GM19238 (cell line): ENCODE measurements around the gene ANKRD42.

Source experiments
- DNase-seq: peaks from one replicate; pipeline ENCODE4 v3.0.0; 2011; ENCODE audit warnings: low spot score; ENCODE audit not compliant: insufficient read length

The ANKRD42 gene

DNA sequence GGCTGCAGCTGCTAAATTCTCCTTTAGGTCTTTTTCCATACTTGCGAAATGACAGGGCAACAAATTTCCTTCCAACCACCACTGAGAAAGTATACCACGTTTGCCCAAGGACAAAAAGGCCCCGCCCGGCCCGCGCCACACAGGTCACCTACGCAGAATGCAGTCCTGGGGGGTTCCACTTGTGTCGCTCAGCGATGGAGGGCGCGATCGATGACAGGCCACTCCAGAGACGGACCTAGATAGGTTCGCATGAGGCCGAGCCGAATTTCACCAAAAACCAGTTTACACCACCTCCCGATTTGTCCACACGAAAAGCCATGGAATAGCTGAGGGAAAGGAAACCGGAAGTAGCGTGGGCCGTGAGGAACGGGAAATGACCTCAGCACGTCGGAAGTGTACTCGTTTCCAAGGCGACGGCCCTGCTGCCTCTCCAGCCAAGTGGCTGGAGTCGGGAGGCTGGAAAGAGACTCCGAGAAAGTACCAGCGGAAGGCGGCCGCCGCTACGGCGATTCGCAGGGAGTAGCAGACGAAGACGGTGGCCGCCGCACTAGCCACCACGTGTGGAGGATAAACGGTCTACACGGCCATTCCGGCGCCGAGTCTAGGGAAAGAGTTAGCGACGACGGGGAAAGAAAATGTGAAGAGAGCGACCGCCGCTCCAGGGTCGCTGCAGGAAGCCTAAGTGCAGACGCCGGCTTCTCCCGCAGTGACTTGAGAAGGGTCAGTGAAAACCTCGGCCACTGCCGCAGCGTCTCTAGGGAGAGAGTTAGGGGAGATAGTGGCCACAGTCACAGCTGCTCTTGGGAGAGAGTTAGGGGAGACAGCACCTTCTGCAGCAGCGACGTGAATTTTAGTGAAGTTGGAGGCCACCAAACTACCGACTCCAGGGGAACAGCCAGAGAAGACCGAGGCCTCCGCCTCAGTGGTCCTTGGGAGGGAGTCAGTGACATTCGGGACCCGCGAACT, at the start of gene ANKRD42:
ANKRD42 (plus strand) TSS at position 398 of the 966 bp plus-strand sequence. CDS start 959 bp downstream, outside the sequence.
- peak; percentile 80 for DNase-seq

DNA sequence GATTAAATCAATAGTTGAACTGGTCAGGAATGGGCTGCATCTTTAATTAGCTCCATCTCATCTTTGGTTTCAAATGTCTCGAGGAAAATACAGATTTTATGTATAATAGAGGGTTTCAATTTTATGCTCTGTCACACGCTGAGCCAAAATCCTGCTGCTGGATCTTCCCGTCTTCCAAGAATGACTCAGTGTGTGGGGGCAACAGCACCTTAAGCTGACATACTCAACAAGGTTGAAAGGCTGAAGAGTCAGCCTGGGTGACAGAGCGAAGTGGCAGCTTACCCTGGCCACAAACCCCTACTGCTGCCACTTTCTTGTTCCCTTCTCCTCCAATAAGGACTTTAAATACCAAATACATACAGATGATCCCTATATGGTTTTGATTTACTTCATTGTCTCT, 45.6 kb upstream of the ANKRD42 start:
- no peak for DNase-seq

GRCh38 chr11:83150450-83150849, 43.1 kb upstream of the ANKRD42 start:
- DNase-seq: no peak

- no peak for DNase-seq
Measured at GRCh38 chr11:83151274-83151977, 42.1 kb upstream of the ANKRD42 start.

DNA sequence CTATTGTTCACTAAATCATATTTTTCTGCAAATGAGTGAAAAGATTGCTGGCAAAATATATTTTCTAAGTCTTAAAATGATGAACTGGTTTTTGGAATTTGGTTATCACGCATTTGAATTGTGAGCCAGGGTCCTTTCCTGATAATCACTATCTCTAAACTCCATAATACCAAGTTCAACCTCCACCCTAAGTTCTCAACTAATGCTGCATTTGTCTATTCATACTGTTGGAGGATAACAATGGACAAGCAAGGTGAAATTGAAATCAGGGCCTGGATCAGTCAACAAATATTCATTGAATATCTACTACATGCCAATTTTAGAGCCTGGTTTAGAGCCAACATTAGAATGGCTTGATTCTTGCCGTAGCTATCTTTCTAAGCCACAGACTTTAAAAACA, 41.2 kb upstream of the ANKRD42 start:
- no peak for DNase-seq

DNA sequence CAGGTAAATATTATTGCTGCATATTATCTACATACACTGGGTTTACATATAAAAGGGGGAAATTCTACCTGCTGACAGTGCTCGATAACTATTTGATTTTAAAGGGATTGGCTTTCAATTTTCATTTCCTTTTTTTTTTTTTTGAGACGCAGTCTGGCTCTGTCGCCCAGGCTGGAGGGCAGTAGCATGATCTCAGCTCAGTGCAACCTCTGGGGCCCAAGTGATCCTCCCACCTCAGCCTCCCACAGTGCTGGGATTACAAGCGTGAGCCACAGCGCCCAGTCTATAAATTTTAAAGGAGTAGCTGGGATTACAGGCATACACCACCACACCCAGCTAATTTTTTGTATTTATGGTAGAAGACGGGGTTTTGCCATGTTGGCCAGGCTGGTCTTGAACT, 39.7 kb upstream of the ANKRD42 start:
- DNase-seq: no peak

DNA sequence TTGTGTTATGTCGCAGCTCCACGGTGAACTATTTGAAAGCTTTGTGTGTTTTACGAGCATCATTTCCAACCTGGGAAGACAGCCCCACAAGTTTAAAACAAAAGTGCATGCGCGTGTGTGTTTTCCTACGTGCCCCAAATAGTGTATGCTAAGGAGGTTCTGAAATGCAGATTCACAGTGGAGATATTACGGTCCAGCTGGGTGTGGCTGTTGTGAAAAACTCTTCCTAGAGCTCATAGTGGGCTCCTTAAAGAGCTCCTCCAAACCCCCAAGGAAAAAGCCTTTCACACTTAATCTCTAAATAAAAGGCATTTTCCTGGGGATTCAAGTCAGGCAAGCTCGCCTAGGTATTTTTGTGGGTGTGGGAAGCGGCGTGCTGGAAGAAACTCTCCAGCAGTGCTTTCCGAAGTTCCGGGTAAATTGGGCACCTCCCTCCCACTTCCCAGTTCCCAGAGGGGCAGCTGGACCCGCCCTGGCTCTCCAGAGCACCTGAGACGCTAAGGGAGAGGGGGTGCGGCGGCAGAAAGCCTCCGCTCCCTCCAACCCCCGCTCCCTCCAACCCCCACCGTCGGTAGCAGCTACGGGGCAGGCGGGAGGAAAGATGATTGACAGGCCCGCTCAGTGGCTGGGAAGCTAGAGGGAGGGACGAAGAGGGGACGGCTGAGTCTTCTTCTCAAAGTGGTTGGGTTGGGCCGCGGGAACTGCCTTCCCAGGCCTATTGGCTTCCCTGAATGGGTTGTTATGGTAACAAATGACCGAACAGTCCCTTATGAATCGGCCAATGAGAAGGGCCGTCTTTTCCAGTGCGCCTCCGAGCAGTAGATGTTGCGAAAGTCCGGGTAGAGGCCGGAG, 37.1 kb upstream of the ANKRD42 start:
- DNase-seq: peak; percentile 80

- DNase-seq: no peak
Measured at GRCh38 chr11:83156996-83157593, 36.4 kb upstream of the ANKRD42 start, which contains the start of gene PCF11. TSS of gene PCF11 (plus strand) at chr11:83157131. CDS start at chr11:83157440, 309 bp downstream.

DNA sequence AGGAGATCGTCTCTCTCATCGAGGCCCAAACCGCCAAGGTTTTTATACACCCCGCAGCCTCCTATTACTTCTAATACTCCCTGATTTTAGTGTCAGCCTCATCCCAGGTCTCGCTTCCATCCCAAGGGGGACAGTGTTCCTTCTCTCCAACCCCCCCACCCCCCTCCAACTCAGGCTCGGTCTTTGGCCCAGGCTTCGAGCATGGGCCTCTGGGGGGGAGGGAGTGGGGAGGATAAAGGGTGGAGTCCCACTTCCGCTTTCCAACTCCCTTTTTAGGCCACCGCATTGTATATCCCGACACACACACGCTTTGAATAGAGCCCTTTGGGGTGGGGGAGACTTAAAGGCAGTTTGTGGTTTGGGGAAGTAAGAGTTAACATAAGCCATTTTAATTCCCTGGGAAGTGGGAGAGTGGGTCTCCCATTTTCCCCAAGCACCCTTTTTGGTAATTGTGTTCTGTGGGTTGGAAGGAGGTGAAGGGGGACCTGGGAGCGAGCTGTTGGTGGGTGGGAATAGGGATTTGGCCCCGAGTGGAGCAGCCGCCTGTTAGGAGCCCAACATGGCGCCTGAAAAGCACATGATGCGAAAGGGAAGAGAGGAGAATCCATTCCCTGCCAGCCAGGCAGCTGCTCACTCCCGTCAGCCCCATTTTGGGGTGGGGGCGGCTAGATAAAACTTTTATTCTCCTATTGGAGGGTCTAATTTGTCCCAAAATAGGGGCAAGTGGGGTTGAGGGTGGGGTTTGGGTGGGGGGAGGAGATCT, 35.7 kb upstream of the ANKRD42 start:
- DNase-seq: no peak

GRCh38 chr11:83158357-83158786, 35.1 kb upstream of the ANKRD42 start:
- no peak for DNase-seq

DNA sequence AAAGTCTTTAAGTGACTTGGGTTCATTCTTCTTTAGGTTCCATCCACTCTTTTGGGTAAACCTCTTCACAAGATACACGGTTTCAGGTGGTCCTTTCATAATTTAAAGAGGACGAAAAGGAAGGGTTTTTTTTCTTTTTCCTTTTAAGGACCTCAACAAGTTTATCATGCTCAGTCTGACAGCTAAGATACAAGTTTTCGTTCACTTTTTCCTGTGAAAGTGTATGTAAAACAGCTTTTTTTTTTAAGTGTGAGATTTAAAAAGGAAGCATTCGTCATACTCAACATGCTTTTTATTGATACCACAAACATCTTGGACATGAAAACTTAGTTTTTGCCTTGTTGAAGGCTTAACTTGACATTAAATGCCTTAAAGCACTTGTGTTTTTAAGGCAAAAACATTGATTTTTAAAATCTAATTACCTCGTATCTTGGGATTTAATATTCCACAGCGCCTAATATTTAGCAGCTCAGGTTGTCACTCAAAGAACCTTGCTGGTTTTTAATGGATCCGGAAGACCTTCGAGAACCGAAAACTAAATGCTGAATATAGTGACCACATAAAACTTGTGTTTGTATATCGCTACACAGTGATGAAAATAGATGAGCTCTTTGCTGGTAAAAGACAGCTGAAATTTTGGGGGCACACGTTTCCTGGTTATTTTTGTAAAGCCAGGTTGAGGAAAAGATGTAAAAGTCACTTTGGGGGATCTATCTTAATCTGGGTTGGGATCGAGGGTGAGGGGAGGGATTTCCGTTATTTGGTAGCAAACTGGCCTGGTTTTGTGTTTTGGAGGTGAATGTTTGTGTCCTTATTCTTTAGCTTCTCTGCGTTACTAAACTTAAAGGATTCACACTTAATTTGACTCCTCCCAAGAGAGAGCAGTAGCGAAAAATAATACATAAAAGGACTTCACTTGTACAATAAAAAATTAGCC, 34.3 kb upstream of the ANKRD42 start:
- no peak for DNase-seq

DNA sequence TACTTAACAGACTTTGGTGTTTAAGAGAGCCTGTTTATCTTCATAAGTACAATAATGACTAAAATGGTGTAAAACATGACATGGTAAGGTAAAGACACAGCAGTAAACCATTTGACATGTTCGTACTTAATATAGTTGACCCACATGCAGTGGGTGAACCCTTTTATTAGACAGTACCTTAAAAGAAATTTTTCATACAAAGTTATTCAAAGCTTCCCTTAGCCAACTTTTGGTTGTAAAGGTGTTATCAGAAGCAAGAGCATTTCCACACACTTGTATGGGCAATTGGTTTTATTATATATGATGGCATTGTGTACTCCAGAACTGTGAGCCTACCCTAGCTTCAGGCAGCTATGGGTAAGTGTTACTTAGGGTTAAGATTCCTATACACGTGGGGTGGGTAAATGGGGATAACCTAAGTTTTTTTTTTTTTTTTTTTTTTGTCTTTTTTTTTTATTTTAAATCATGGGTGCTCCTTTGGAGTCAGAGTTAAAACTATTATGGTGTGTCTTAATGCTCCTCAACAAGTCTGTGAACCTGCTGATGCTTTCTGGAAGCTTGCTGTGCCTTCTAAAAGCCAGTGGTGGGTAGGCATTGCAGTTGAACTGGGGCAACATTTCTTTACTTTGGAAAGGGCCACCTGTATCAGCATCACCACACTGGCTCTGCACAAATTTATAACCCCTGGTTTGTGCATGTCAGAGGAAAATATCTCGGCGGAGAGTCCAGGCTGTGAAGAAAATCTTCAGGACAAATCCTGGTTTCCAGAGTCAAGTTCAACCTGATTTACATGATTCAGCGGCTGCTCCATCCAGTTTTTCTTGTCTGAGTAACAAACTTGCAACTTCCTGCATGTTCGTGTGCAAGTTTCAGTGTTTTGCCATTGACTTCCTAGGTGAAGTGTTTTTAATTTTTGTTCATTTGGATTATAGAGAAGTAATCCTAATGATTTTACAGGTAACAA, 33.3 kb upstream of the ANKRD42 start:
- DNase-seq: no peak

DNA sequence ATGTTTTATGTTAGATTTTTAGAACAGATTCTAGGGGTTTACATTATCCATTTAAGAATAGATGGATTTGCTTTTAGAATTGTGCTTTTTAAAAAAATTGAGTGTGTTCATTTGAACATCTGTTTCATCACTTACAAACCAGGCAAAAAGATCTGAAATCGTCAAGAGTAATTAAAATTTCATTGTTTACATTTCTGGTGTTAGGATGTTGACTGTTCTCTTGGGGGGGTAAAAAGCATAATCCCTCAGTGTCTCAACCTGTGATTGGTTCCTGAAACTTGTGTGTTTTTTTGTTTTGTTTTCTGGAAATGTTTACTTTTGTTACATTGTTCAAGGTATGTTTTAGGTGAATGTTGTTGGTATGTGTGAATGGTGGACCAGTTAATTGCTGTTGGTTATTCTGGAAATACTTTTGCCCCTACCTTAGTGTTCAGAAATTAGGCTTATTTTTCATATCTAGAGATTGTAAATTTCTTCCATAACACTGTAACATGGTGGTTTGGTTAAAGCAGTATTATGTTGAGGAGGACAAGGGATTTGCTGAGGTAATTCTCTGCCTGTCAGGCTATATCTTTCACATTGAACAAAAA, 31.8 kb upstream of the ANKRD42 start:
- DNase-seq: no peak

GRCh38 chr11:83162377-83162776, 31.1 kb upstream of the ANKRD42 start:
- DNase-seq: no peak

DNA sequence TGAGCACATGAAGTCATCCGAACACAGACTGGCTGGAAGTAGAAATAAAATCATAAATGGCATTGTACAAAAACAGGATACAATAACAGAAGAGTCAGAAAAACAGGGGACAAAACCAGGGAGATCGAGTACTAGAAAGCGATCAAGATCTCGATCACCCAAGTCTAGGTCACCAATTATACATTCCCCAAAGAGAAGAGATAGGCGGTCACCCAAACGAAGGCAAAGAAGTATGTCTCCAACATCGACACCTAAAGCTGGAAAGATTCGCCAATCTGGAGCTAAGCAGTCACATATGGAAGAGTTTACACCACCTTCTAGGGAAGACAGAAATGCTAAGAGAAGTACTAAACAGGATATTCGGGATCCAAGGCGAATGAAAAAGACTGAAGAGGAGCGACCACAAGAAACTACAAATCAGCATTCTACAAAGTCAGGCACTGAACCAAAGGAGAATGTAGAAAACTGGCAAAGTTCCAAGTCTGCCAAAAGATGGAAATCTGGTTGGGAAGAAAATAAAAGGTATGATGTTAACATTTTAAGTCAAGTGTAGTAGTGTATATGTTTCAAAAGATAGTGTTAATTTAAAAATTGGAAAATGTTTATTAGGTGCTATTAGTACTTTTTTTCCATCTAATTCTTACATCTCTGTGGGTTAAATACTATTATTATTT, 27.2 kb upstream of the ANKRD42 start:
- no peak for DNase-seq

- DNase-seq: no peak
Measured at GRCh38 chr11:83168756-83169155, 24.8 kb upstream of the ANKRD42 start.

DNA sequence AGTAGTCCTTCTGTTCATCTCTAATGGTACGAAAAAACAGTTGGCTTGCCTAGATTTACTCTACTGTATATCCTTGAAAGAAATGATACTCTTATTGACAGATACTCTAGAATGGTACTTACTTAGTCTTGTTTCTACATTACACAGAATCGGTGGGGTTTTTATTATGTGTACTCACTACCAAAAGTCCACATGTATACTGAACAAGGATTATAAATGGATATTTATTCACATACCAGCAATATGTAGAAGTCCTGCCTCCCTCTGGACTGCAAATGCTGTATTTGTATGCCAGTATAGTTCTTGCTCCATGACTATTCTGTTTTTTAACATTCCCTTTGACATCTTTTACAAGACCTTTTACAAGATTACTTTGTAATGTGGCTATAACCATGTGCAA, 22.6 kb upstream of the ANKRD42 start:
- no peak for DNase-seq
